Upper lobe of left lung (tissue), 4 donors: ENCODE measurements around the gene UAP1.
"Not testable (repeated sequence)": the region's sequence is repeated elsewhere in the genome, so short reads cannot be mapped to it uniquely, and the experiment has no call there.

Experiments
- EP300 ChIP-seq, 4 donors: sonication (generic); formaldehyde crosslinking; IDR thresholded peaks; one replicate each; pipeline ENCODE4 v1.5.1; 2017; ENCODE audit warnings: antibody characterized with exemption in 4 of 4, control low read depth in 2 of 4
- POLR2A ChIP-seq, 4 donors: fragments of 450-650 bp; IDR thresholded peaks; one replicate each; pipeline ENCODE4 v1.5.1; 2016 to 2017; ENCODE audit warnings: antibody characterized with exemption in 4 of 4, mild to moderate bottlenecking in 2 of 4
- POLR2AphosphoS5 ChIP-seq, 2 donors: sonication (generic); formaldehyde crosslinking; IDR thresholded peaks; one replicate each; pipeline ENCODE4 v1.5.1; 2017; ENCODE audit warnings: antibody characterized with exemption in 2 of 2
- TF ChIP-seq, protein P1 (sequence below), 6 experiments: fragments of 450-650 bp in 4 of 6; fragments of 200-600 bp in 2 of 6; sonication (generic) in 2 of 6; IDR thresholded peaks; one replicate each; pipeline ENCODE4 v1.5.1; 2016 to 2019; ENCODE audit warnings: antibody characterized with exemption in 6 of 6

DNA sequence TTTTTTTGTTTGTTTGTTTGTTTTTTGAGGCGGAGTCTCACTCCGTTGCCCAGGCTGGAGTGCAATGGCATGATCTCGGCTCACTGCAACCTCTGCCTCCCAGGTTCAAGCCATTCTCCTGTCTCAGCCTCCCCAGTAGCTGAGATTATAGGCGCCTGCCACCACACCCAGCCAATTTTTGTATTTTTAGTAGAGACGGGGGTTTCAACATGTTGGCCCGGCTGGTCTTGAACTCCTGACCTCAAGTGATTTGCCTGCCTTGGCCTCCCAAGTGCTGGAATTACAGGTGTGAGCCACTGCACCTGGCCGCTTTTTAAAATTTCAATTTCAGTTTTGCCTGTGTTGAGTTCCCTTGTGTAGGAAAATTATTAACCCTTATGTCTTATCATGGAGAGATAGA, 9.6 kb downstream of the UAP1 start:
- TF ChIP-seq, protein P1, sequence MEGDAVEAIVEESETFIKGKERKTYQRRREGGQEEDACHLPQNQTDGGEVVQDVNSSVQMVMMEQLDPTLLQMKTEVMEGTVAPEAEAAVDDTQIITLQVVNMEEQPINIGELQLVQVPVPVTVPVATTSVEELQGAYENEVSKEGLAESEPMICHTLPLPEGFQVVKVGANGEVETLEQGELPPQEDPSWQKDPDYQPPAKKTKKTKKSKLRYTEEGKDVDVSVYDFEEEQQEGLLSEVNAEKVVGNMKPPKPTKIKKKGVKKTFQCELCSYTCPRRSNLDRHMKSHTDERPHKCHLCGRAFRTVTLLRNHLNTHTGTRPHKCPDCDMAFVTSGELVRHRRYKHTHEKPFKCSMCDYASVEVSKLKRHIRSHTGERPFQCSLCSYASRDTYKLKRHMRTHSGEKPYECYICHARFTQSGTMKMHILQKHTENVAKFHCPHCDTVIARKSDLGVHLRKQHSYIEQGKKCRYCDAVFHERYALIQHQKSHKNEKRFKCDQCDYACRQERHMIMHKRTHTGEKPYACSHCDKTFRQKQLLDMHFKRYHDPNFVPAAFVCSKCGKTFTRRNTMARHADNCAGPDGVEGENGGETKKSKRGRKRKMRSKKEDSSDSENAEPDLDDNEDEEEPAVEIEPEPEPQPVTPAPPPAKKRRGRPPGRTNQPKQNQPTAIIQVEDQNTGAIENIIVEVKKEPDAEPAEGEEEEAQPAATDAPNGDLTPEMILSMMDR (IDR thresholded peaks at IDR 0.05), result not testable (repeated sequence)
- not testable (repeated sequence) for TF ChIP-seq POLR2A, POLR2AphosphoS5, EP300 (IDR thresholded peaks at IDR 0.05)
